ENCODE results near the gene SUPT5H. TPM values are rescaled to one million over a fixed set of nuclear protein-coding genes. Genes with fewer than 3 reads are reported as not detected.

Gene SUPT5H
- total RNA-seq, 1 experiment from 2014 or later: 59.9 TPM

GRCh38 chr19:39498798-39499642 is 53.6 kb downstream of the SUPT5H start, which contains the start of gene DLL3:
DLL3 (plus strand) TSS chr19:39498947; CDS start chr19:39498975, 28 bp downstream.
- ChIA-PET CTCF (interaction anchor here (0.5 to 0.7 kb wide), 3 partner anchors 13 to 41 kb away, joined by 3 to 5 read pairs (median 4); partner anchors contain the start of gene EID2), POLR2A (ENCODE audit: unreplicated experiment) (no interaction called here)
- no peak within 1 kb of the TSS for H3K9ac ChIP-seq (ENCODE audit: low read length)
- H3K4me2 ChIP-seq (ENCODE audit: low read length): peak within 1 kb of the TSS; percentile 95
- H3K9me3 ChIP-seq (ENCODE audit: low read length): no peaks in the 10 kb centered on the region
- H3K79me2 ChIP-seq (ENCODE audit: low read length): no peaks in the 10 kb centered on the region
- peak within 1 kb of the TSS; percentile 63 for H3K4me3 ChIP-seq (ENCODE audit: low read length)
- no peak for ATAC-seq
- DNase-seq: no peak
- no peaks in the 10 kb centered on the region for H3K27me3 ChIP-seq (ENCODE audit: low read length)
- TF ChIP-seq EZH2 (IDR thresholded peaks at IDR 0.05; ENCODE audit: low read length, unreplicated experiment): no peak
- no peak for TF ChIP-seq CTCF (conservative IDR thresholded peaks at IDR 0.05; ENCODE audit: low read depth, low read length)
- no peak for TF ChIP-seq EZH2phosphoT487 (IDR thresholded peaks at IDR 0.05; ENCODE audit: borderline replicate concordance, low read length)
- no peaks in the 10 kb centered on the region for H3F3A ChIP-seq (ENCODE audit: low read length, unreplicated experiment)
- no peaks in the 10 kb centered on the region for H3K36me3 ChIP-seq (ENCODE audit: low read depth, low read length)
- H3K9me2 ChIP-seq (replicated peaks; ENCODE audit: low read length): no peaks in the 10 kb centered on the region
- no peak within 1 kb of the TSS for H3K27ac ChIP-seq (ENCODE audit: low read length)
- H4K20me1 ChIP-seq (ENCODE audit: low read length): no peaks in the 10 kb centered on the region
- intact Hi-C loops (cut with micrococcal nuclease): loop anchor here (5.0 kb wide), 1 partner anchor 33 kb away; the partner anchor contains the start of gene EID2B
- H2AFZ ChIP-seq (ENCODE audit: low read length): peak within 1 kb of the TSS; percentile 98
- H3K4me1 ChIP-seq (ENCODE audit: insufficient read depth, low read length): peaks cover 7% of the 10 kb centered on the region
- no TSS peak for BruUV-seq (replicated peaks)

- POLR2A ChIA-PET (ENCODE audit: unreplicated experiment): no interaction called here
- no peaks in the 10 kb centered on the region for H3K79me2 ChIP-seq (ENCODE audit: low read length)
- no TSS peak for BruUV-seq (replicated peaks)
- no peaks in the 10 kb centered on the region for H4K20me1 ChIP-seq (ENCODE audit: low read length)
- no peak overlapping the region for H3K27ac ChIP-seq (ENCODE audit: low read length)
- no peak overlapping the region for H3K9ac ChIP-seq (ENCODE audit: low read length)
- H3K4me3 ChIP-seq (ENCODE audit: low read length): no peak overlapping the region
- TF ChIP-seq CTCF (conservative IDR thresholded peaks at IDR 0.05; ENCODE audit: low read depth, low read length) (no peak), EZH2 (IDR thresholded peaks at IDR 0.05; ENCODE audit: low read length, unreplicated experiment) (no peak), EZH2phosphoT487 (IDR thresholded peaks at IDR 0.05; ENCODE audit: borderline replicate concordance, low read length) (no peak)
- H3K27me3 ChIP-seq (ENCODE audit: low read length): no peaks in the 10 kb centered on the region
- ATAC-seq (no peak), DNase-seq (no peak)
- H3K4me2 ChIP-seq (ENCODE audit: low read length): no peak overlapping the region
- H3K9me3 ChIP-seq (ENCODE audit: low read length): no peaks in the 10 kb centered on the region
- intact Hi-C loops (cut with micrococcal nuclease): loop anchor here (5.0 kb wide), 1 partner anchor 32 kb away; the partner anchor contains the start of gene EID2B
- H3F3A ChIP-seq (ENCODE audit: low read length, unreplicated experiment): no peaks in the 10 kb centered on the region
- CTCF ChIA-PET: no interaction called here
- H3K4me1 ChIP-seq (ENCODE audit: insufficient read depth, low read length): peaks cover 7% of the 10 kb centered on the region
- no peaks in the 10 kb centered on the region for H3K9me2 ChIP-seq (replicated peaks; ENCODE audit: low read length)
- no peak overlapping the region for H2AFZ ChIP-seq (ENCODE audit: low read length)
- no peaks in the 10 kb centered on the region for H3K36me3 ChIP-seq (ENCODE audit: low read depth, low read length)
These were observed 54.5 kb downstream of the SUPT5H start for GRCh38 chr19:39499932-39500331.

- intact Hi-C loops (cut with micrococcal nuclease): no loop called here
- BruUV-seq (replicated peaks): no TSS peak
- Histone ChIP-seq H3K9me3 (ENCODE audit: low read length) (no peaks in the 10 kb centered on the region), H4K20me1 (ENCODE audit: low read length) (no peaks in the 10 kb centered on the region), H3K79me2 (ENCODE audit: low read length) (no peaks in the 10 kb centered on the region), H2AFZ (ENCODE audit: low read length) (no peak overlapping the region), H3K4me3 (ENCODE audit: low read length) (no peak overlapping the region), H3K9ac (ENCODE audit: low read length) (no peak overlapping the region), H3K27ac (ENCODE audit: low read length) (no peak overlapping the region), H3K4me2 (ENCODE audit: low read length) (no peak overlapping the region), H3K27me3 (ENCODE audit: low read length) (no peaks in the 10 kb centered on the region), H3F3A (ENCODE audit: low read length, unreplicated experiment) (no peaks in the 10 kb centered on the region), H3K36me3 (ENCODE audit: low read depth, low read length) (no peaks in the 10 kb centered on the region), H3K9me2 (replicated peaks; ENCODE audit: low read length) (no peaks in the 10 kb centered on the region), H3K4me1 (ENCODE audit: insufficient read depth, low read length) (peaks cover 7% of the 10 kb centered on the region)
- ATAC-seq (no peak), DNase-seq (no peak)
- ChIA-PET CTCF (no interaction called here), POLR2A (ENCODE audit: unreplicated experiment) (no interaction called here)
- TF ChIP-seq CTCF (conservative IDR thresholded peaks at IDR 0.05; ENCODE audit: low read depth, low read length) (no peak), EZH2 (IDR thresholded peaks at IDR 0.05; ENCODE audit: low read length, unreplicated experiment) (no peak), EZH2phosphoT487 (IDR thresholded peaks at IDR 0.05; ENCODE audit: borderline replicate concordance, low read length) (no peak)
These were observed 55.2 kb downstream of the SUPT5H start for GRCh38 chr19:39500543-39500942.
